A549 (cell line): ENCODE measurements around the gene CAPN8.

Source experiments
- CTCF ChIP-seq: fragments of >200 bp; sonication (Bioruptor Twin); formaldehyde crosslinking; IDR thresholded peaks from 3 replicates; pipeline ENCODE4 v1.5.1; 2016
- POLR2A ChIP-seq: IDR thresholded peaks from 2 replicates; pipeline ENCODE4 v1.6.1; 2012; ENCODE audit warnings: mild to moderate bottlenecking, low read length
- POLR2AphosphoS2 ChIP-seq: conservative IDR thresholded peaks from 2 replicates; pipeline ENCODE4 v1.6.1; 2012; ENCODE audit warnings: low read length, improper control_type of control experiment, inconsistent platforms

DNA sequence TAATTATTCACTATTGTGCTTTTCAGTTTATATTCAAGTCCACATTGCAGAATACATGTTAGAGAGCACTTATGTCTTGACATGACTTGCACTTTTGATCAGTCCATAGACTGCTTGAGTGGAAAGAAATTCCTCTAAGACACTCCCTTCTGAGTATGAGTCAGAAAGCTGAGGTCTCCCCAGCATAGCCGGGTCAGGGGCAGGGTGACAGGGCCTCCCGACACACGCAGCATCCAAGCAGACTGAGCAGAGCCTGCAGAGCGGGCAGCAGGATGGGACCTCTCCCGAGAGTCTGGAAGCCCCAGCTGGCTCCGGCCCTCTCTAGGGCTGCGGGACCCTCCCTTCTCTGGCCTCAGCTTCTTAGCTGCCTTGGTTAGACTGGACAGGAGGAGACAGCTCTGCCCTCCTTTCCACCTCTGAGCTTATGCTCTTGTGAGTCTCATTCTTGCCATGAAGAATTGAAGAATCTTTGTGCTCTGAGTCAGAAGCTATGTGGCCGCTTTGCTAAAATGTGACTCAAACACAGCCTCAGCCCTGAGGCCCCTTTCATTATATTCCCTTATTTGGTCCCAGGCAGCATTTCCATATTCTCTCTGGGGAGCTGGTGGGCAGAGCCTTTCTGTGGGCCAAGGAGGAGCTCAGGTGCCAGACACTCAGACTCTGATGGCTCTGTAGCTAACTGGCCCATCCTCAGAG, 35.6 kb upstream of the CAPN8 start:
- TF ChIP-seq POLR2AphosphoS2 = no peak
- TF ChIP-seq CTCF = no peak
- peak; percentile 56 for TF ChIP-seq POLR2A
